Measurements from ENCODE around the gene CCDC7.

CCDC7 gene

GRCh38 chr10:32516567-32517495 is 70.9 kb downstream of the CCDC7 start:
- TF ChIP-seq GATA3 (IDR thresholded peaks at IDR 0.05; ENCODE audit: low read depth, low read length) = no peak
- TF ChIP-seq GATA2 (IDR thresholded peaks at IDR 0.05; ENCODE audit: low read depth, low read length) = no peak

- TF ChIP-seq GATA3 (IDR thresholded peaks at IDR 0.05; ENCODE audit: low read depth, low read length) (no peak), GATA2 (IDR thresholded peaks at IDR 0.05; ENCODE audit: low read depth, low read length) (no peak)
Observed at GRCh38 chr10:32530231-32530630, 84.3 kb downstream of the CCDC7 start.

- TF ChIP-seq GATA2 (IDR thresholded peaks at IDR 0.05; ENCODE audit: low read depth, low read length) (no peak), GATA3 (IDR thresholded peaks at IDR 0.05; ENCODE audit: low read depth, low read length) (no peak)
Observed at GRCh38 chr10:32538256-32538655, 92.3 kb downstream of the CCDC7 start.

- TF ChIP-seq GATA3 (IDR thresholded peaks at IDR 0.05; ENCODE audit: low read depth, low read length) (no peak), GATA2 (IDR thresholded peaks at IDR 0.05; ENCODE audit: low read depth, low read length) (no peak)
Observed at GRCh38 chr10:32540691-32541470, 94.9 kb downstream of the CCDC7 start.

- no peak for TF ChIP-seq GATA2 (IDR thresholded peaks at IDR 0.05; ENCODE audit: low read depth, low read length)
- TF ChIP-seq GATA3 (IDR thresholded peaks at IDR 0.05; ENCODE audit: low read depth, low read length) = no peak
Observed at GRCh38 chr10:32548208-32548607, 102.3 kb downstream of the CCDC7 start.

- TF ChIP-seq GATA2 (IDR thresholded peaks at IDR 0.05; ENCODE audit: low read depth, low read length) (no peak), GATA3 (IDR thresholded peaks at IDR 0.05; ENCODE audit: low read depth, low read length) (no peak)
Observed at GRCh38 chr10:32556783-32557395, 110.9 kb downstream of the CCDC7 start.

- TF ChIP-seq GATA2 (IDR thresholded peaks at IDR 0.05; ENCODE audit: low read depth, low read length) = no peak
- no peak for TF ChIP-seq GATA3 (IDR thresholded peaks at IDR 0.05; ENCODE audit: low read depth, low read length)
Observed at GRCh38 chr10:32577448-32577847, 131.5 kb downstream of the CCDC7 start.

- TF ChIP-seq GATA3 (IDR thresholded peaks at IDR 0.05; ENCODE audit: low read depth, low read length) = no peak
- TF ChIP-seq GATA2 (IDR thresholded peaks at IDR 0.05; ENCODE audit: low read depth, low read length) = no peak
Observed at GRCh38 chr10:32582946-32583345, 137.0 kb downstream of the CCDC7 start.

- no peak for TF ChIP-seq GATA3 (IDR thresholded peaks at IDR 0.05; ENCODE audit: low read depth, low read length)
- no peak for TF ChIP-seq GATA2 (IDR thresholded peaks at IDR 0.05; ENCODE audit: low read depth, low read length)
Observed at GRCh38 chr10:32600317-32600716, 154.4 kb downstream of the CCDC7 start.

GRCh38 chr10:32605787-32606186 is 159.8 kb downstream of the CCDC7 start:
- TF ChIP-seq GATA2 (IDR thresholded peaks at IDR 0.05; ENCODE audit: low read depth, low read length) = no peak
- no peak for TF ChIP-seq GATA3 (IDR thresholded peaks at IDR 0.05; ENCODE audit: low read depth, low read length)

GRCh38 chr10:32616438-32616837 is 170.5 kb downstream of the CCDC7 start:
- TF ChIP-seq GATA2 (IDR thresholded peaks at IDR 0.05; ENCODE audit: low read depth, low read length) (no peak), GATA3 (IDR thresholded peaks at IDR 0.05; ENCODE audit: low read depth, low read length) (no peak)

- TF ChIP-seq GATA3 (IDR thresholded peaks at IDR 0.05; ENCODE audit: low read depth, low read length) = no peak
- no peak for TF ChIP-seq GATA2 (IDR thresholded peaks at IDR 0.05; ENCODE audit: low read depth, low read length)
Observed at GRCh38 chr10:32618482-32618881, 172.5 kb downstream of the CCDC7 start.

GRCh38 chr10:32621969-32622368 is 176.0 kb downstream of the CCDC7 start:
- no peak for TF ChIP-seq GATA2 (IDR thresholded peaks at IDR 0.05; ENCODE audit: low read depth, low read length)
- TF ChIP-seq GATA3 (IDR thresholded peaks at IDR 0.05; ENCODE audit: low read depth, low read length) = no peak

GRCh38 chr10:32622409-32622808 is 176.5 kb downstream of the CCDC7 start:
- TF ChIP-seq GATA3 (IDR thresholded peaks at IDR 0.05; ENCODE audit: low read depth, low read length) = no peak
- TF ChIP-seq GATA2 (IDR thresholded peaks at IDR 0.05; ENCODE audit: low read depth, low read length) = no peak

Measured in SH-SY5Y (cell line).